C4-2B (cell line): Measurements from ENCODE around the gene DCBLD2.
A peak's percentile ranks its signal among the peaks of the same experiment; 100 is the strongest.

Experiments used
- H3K27ac ChIP-seq: fragments of 450-650 bp; 2 replicates; pipeline ENCODE4 v1.5.1; 2017
- ZFX ChIP-seq: fragments of 450-650 bp; IDR thresholded peaks from 2 replicates; pipeline ENCODE4 v1.6.1; 2017
- TF ChIP-seq, protein P1 (sequence below): fragments of 450-650 bp; conservative IDR thresholded peaks from 2 replicates; pipeline ENCODE4 v1.5.1; 2017; ENCODE audit warnings: mild to moderate bottlenecking

DCBLD2 gene

DNA sequence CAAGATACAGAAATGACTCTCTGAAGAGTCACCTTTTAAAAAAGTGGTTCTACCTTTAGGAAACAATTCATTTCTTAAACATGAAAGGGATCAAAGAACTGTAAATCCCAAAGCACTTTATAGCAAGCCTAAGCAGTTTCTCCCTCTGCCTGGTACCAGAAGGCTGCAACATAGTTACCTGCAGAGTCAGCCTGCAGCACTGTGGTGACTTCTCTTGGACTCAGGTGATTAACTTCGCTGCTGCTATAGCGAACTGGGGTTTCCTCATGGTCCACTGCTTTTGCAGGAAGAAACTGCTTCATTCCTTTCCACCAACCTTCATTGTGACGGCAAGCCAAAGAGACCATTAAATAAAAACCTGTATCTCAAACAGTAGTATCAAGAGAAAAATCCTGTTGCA is 101.1 kb downstream of the DCBLD2 start:
- TF ChIP-seq, protein P1, sequence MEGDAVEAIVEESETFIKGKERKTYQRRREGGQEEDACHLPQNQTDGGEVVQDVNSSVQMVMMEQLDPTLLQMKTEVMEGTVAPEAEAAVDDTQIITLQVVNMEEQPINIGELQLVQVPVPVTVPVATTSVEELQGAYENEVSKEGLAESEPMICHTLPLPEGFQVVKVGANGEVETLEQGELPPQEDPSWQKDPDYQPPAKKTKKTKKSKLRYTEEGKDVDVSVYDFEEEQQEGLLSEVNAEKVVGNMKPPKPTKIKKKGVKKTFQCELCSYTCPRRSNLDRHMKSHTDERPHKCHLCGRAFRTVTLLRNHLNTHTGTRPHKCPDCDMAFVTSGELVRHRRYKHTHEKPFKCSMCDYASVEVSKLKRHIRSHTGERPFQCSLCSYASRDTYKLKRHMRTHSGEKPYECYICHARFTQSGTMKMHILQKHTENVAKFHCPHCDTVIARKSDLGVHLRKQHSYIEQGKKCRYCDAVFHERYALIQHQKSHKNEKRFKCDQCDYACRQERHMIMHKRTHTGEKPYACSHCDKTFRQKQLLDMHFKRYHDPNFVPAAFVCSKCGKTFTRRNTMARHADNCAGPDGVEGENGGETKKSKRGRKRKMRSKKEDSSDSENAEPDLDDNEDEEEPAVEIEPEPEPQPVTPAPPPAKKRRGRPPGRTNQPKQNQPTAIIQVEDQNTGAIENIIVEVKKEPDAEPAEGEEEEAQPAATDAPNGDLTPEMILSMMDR: no peak
- TF ChIP-seq ZFX: no peak
- H3K27ac ChIP-seq: no peak overlapping the region

DNA sequence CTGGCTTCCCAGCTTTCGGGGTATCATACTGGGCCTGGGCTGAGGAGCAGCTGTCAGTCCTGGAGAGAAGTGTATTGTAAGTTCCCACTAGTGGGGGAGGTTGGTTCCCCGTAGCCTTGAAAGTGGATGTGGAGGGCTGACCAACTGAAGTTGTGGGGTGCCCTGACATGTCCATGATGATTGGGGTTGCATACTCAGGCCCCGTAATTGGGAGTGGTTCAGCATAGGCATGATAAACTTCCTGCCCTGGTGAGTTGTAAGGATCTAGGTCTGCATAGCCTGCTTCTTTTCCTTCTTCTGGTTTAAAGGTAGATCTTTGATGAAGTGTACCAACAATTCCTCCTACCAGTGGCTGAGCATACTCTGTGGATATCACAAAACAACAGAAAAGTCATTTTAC is 102.0 kb downstream of the DCBLD2 start:
- TF ChIP-seq ZFX: no peak
- TF ChIP-seq, protein P1: no peak
- no peak overlapping the region for H3K27ac ChIP-seq

DNA sequence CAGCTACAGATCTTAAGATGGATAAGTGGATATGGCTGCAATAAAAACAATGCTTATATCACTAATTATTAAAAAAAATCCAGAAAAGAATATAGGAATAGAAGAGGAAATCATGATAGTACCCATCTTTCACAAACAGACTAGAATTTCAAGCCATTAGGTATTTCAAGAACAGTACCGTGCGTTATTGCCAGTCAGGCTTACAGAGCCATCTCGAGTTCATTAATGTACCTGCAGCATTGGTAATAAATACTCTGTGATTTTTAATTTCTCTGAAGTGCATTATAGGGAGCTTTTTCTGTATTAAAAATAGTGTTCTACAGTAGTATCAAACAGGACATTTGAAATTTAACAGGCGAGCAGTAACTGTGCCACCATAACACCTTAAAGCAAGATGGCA is 102.7 kb downstream of the DCBLD2 start:
- TF ChIP-seq ZFX: no peak
- TF ChIP-seq, protein P1: peak; percentile 21; the same call in 1 of the 2 replicates
- no peak overlapping the region for H3K27ac ChIP-seq

DNA sequence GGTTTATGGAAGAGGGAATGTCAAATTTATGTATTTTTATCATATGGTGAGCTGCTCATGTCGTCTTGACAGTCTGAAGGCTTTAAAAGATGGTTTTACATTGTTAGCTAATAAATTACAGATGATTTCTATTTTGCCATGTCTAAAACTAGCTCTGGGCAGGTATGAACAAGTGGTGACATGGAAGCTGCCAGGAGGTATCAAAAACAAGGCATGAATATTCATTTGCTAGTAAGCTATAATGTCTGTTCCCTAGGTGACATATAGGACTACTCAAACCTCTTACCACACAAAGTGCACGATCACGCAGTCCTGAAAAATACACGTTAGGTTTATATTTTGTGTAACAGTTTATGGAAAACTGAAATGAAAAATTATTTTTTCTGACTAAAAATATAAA is 103.6 kb downstream of the DCBLD2 start:
- H3K27ac ChIP-seq: no peak overlapping the region
- TF ChIP-seq, protein P1: no peak
- no peak for TF ChIP-seq ZFX

DNA sequence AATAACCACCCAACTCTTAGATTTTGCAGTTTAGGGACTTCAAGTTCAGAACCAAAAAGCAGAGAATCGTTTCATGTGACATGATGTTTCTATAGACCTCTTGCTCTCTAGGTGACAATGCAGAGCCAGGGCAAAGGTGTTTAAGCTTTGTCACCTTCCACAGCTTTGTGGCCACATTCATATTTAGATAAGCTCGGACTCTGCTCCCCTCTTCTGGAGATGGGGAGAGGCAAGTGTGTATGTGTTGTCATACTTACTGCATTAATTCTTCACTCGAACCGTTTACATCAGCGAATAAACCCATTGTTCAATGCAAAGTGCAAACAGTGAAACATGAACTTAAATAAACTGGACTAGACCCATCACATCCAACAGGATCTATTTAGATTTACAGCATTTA is 105.2 kb downstream of the DCBLD2 start:
- TF ChIP-seq ZFX: no peak
- TF ChIP-seq, protein P1: no peak
- no peak overlapping the region for H3K27ac ChIP-seq

DNA sequence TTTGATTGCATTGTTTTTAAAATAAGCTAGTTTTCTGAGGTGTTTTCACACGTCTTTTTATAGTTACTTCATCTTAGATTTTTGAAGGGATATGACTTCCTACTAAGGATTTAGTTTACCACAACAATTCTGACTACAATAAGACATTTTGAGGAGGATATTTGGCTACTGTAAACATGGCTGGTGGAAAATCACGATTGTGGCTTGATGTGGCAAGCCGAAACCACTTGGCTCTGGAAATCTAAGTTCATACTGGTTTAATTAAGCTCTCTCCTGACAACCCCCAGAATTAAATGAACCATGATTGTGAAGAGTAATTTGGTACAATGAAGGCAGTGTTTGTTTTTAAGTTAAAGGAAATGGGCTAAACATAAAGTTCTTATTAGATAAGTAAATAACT is 107.5 kb downstream of the DCBLD2 start:
- TF ChIP-seq, protein P1: no peak
- TF ChIP-seq ZFX: no peak
- H3K27ac ChIP-seq: no peak overlapping the region

DNA sequence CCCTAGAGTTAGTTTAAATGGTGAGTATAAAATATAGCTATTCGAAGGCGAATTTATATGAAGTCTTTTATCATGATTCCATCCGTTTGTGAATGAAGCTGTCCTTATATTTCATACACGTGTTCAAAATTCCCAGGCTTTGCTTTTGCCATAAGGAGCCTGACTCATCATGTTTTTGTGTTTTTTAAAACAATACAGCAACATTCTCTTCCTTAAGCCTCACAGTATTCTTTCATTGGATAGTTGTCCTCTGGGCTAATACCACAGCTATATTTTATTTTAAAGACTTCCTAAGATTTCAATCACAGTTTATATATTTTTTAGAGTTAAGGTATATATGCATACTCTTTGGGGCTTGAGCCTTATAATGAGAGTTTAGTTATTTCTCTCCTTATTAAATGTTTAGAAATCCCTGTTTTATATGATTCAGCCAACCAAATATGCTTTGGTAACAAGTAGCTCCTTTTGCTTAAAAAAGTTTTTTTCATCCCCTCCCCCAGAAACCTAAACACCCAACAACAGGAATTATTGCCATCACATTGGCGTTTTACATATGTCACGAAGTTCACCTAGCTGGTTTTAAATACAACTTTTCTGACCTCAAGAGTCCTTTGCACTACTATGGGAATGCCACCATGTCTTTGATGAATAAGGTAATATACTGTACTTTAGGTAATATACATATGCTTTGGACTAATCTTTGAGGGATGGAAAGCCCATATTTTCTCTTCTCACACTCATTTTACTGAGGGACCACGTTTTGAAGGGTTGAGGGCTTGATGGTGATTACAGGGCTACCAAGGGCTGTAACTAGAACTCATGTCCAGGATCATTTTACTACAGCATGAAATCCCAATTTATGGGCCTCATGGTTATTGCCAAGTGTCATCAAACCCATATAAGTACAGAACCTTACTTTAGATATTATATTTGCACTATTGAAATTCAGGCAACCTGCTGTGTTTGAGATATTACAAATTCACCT is 109.9 kb downstream of the DCBLD2 start:
- no peak for TF ChIP-seq ZFX
- TF ChIP-seq, protein P1: no peak
- no peak overlapping the region for H3K27ac ChIP-seq
